RWPE1 (cell line): ENCODE results near the gene BLOC1S5.

Experiments
- CTCF ChIA-PET: fragments of 350-600 bp; sonication (Branson Sonifier 250); formaldehyde crosslinking; extraction: SDS; loops from one replicate; lab custom pipeline; 2021; lab: Yijun Ruan, JAX
- POLR2A ChIA-PET: fragments of 400-600 bp; formaldehyde crosslinking; extraction: SDS; loops from one replicate; lab custom pipeline; 2020; ENCODE audit warnings: antibody characterized with exemption; ENCODE audit not compliant: low non-redundant PET; lab: Yijun Ruan, JAX
- DNase-seq: peaks from one replicate; pipeline ENCODE4 v3.0.0; 2012; ENCODE audit warnings: low spot score
- H3K27ac ChIP-seq: fragments of 450-650 bp; 2 replicates; pipeline ENCODE4 v1.5.1; 2017
- CTCF ChIP-seq: fragments of 450-650 bp; conservative IDR thresholded peaks from 2 replicates; pipeline ENCODE4 v1.5.1; 2017; ENCODE audit warnings: low read depth, mild to moderate bottlenecking

The BLOC1S5 gene

GRCh38 chr6:8108031-8108660 is 44.0 kb upstream of the BLOC1S5 start:
- TF ChIP-seq CTCF = no peak
- peak; percentile 83 for DNase-seq
- peak overlapping the region; percentile 72 for H3K27ac ChIP-seq
- POLR2A ChIA-PET = no interaction called here
- CTCF ChIA-PET = interaction anchor here (0.6 kb wide), 1 partner anchor 875 kb away, joined by 3 read pairs; no protein-coding TSS in a partner anchor

- ChIA-PET POLR2A (no interaction called here), CTCF (interaction anchor here (0.6 to 1.3 kb wide), 2 partner anchors 113 to 1061 kb away, joined by 4 read pairs; no protein-coding TSS in a partner anchor)
- DNase-seq = no peak
- no peak overlapping the region for H3K27ac ChIP-seq
- no peak for TF ChIP-seq CTCF
Measured at GRCh38 chr6:8105791-8106190, 41.6 kb upstream of the BLOC1S5 start.

GRCh38 chr6:8103726-8104125 is 39.5 kb upstream of the BLOC1S5 start:
- no peak for TF ChIP-seq CTCF
- no peak for DNase-seq
- H3K27ac ChIP-seq = no peak overlapping the region
- POLR2A ChIA-PET = no interaction called here
- CTCF ChIA-PET = no interaction called here

GRCh38 chr6:8102122-8102958 is 38.2 kb upstream of the BLOC1S5 start, which contains the start of gene EEF1E1:
Gene EEF1E1, minus strand, starts transcription at chr6:8102548. Its CDS starts 27 bp downstream, at chr6:8102521.
- ChIA-PET POLR2A (interaction anchor here (0.7 kb wide), 1 partner anchor 30 kb away, joined by 4 read pairs; no protein-coding TSS in a partner anchor), CTCF (interaction anchor here (0.6 to 0.7 kb wide), 2 partner anchors 38 to 147 kb away, joined by 4 read pairs; no protein-coding TSS in a partner anchor)
- H3K27ac ChIP-seq = peak within 1 kb of the TSS; percentile 62
- TF ChIP-seq CTCF = no peak
- peak; percentile 98 for DNase-seq

GRCh38 chr6:8100159-8100854 is 36.1 kb upstream of the BLOC1S5 start:
- CTCF ChIA-PET = no interaction called here
- DNase-seq = no peak
- no peak for TF ChIP-seq CTCF
- POLR2A ChIA-PET = interaction anchor here (0.6 kb wide), 1 partner anchor 51 kb away, joined by 3 read pairs; no protein-coding TSS in a partner anchor
- H3K27ac ChIP-seq = no peak overlapping the region

GRCh38 chr6:8090650-8091049 is 26.5 kb upstream of the BLOC1S5 start:
- CTCF ChIA-PET = no interaction called here
- TF ChIP-seq CTCF = no peak
- DNase-seq = no peak
- POLR2A ChIA-PET = no interaction called here
- H3K27ac ChIP-seq = no peak overlapping the region
